GM18508 (cell line): ENCODE data around the gene FAM237B.
A peak's percentile ranks its signal among the peaks of the same experiment; 100 is the strongest.
"Not testable (repeated sequence)": the region's sequence is repeated elsewhere in the genome, so short reads cannot be mapped to it uniquely, and the experiment has no call there.

Experiments used
- ATAC-seq: cut with Tn5 transposase; IDR thresholded peaks from one replicate; pipeline ENCODE4 v1.9.1; 2021; ENCODE audit warnings: moderate number of reproducible peaks; ENCODE audit not compliant: insufficient read depth, unreplicated experiment

The FAM237B gene

DNA sequence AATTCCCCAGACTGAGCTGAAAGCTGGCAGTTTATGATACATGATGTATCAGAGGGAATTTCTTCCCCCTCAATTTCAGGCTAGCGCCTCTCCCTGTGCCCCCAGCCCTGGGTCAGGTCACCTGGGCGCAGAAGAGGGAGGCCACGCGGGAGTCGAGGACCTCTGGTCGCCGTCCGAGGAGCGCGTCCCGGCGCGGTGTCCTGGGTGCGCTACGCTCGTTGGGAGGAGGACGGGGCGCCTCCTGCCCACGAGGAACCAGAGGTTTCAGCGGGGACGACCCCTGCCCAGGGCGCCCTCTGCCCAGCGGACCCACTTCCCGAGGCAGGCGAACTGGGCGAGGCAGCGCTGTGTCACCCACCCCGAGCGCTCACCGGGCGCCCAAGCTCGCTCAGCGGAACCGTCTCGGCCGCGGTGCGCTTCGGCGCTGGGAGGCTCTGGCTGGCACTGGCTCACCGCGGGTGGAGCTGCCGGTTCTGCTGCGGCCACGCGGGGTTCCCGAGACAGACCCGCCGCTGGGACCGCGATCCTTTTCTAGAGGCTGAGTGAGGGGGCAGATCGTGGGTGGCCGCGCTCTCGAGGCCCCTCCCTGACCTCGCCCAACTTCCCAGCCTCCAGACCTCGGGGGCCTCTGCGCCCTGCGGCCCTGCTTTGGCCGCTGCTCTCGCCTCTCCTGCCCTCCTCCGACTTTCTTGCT lies at the start of gene FAM237B:
Gene FAM237B, minus strand, starts transcription at position 504 of the 694 bp plus-strand sequence. CDS start 1,556 bp downstream, outside the sequence.
- ATAC-seq = no peak

DNA sequence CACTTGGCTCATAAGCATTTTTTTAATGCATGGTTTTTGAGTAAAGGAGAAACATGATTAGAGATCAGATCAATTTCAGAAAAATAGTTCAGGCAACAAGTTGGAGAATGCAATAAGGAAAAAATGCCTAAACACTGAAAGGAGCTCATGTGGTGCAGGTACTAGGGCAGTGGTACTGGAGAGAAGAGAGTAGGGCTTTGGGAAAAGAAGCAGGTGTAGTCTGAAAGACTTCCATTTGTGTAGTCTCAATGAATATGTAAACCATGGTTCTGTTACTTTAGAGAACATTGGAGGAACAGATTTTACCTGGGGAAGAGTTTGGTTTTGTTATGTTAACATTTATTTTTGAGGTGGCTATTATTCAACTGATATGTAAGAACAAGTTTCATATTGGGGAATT lies 30.9 kb upstream of the FAM237B start:
- ATAC-seq = no peak

DNA sequence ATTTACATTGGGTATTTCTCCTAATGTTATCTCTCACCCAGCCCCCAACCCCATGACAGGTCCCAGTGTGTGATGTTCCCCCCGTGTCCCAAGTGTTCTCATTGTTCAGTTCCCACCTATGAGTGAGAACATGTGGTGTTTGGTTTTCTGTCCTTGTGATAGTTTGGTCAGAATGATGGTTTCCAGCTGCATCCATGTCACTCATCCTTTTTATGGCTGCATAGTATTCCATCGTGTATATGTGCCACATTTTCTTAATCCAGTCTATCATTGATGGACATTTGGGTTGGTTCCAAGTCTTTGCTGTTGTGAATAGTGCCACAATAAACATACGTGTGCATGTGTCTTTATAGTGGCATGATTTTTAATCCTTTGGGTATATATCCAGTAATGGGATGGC lies 28.9 kb upstream of the FAM237B start:
- not testable (repeated sequence) for ATAC-seq

DNA sequence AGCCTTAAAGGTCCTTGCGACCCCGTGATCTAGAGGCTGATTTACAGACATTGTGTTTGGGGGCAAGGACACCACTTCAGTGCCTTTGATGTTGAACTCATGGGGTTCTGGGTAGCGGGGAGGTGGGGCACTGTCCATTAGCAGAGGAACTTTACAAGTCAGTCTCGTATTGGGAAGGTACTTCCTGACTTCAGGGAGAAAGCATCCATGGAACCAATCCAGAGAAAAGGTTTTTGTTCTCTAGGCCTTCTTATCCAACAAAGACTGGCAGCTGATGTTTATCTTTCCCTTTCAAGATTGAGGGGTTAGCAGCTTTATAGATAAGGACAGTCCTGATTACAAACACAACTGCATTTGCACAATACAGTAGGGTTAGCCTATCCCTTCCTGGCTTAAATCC lies 28.2 kb upstream of the FAM237B start:
- no peak for ATAC-seq

DNA sequence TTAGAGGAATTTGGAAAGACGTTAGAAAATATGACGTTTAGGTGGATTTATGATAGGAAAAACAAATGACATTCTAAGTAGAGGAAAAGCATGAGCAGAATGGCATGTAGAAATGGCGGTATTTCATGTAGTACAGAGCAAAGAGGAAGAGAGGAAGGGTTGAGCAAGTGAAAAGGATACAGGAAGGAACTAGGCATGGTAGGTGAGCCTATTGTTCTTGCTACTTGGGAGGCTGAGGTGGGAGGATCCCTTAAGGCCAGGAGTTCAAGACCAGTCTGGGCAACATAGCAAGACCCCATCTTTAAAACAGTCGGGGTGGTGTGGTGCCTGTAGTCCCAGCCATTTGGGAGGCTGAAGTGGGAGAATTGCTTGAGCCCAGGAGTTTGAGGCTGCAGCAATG lies 26.7 kb upstream of the FAM237B start:
- ATAC-seq = no peak

DNA sequence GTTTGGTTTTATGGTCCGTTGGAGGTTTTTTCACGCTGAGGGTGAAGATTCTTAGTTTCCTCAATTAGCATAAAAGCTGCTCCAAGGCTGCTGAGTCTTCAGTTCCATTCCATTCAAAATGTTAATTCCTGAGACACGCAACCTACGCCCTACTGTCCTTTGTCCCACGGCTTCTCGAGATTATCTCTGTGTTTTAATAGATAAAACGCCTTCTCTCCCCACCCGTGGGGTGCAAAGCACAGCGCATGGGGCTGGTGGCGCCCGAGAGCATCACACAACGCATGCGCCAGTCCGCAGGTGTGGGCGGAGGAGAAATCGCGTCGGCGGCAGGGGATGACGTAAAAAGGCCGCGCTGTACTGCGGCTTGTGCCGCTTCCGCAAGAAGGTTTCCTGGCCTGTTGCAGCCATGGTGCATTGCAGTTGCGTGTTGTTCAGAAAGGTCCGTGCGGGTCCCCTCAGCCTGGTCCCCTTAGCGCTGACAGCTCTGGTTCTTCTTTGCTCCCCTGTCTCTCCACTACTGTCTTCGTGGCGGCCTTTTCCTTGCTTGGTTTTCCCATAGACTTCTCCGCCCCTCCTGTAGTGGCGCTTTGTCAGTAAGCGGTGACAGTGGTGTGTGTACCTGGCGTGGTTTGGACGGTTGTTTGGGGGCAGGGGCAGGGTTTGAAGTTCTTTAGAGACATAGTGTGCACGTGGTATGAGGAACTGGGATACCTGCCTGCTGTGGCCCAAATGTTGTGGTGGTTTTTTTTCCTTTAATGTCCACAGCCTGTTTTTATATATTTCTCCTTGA lies 25.4 kb upstream of the FAM237B start, which contains the start of gene GTPBP10:
Gene GTPBP10, plus strand, starts transcription at position 381 of the 790 bp plus-strand sequence. Its CDS starts 26 bp downstream, at position 407.
- ATAC-seq = peak; percentile 89

DNA sequence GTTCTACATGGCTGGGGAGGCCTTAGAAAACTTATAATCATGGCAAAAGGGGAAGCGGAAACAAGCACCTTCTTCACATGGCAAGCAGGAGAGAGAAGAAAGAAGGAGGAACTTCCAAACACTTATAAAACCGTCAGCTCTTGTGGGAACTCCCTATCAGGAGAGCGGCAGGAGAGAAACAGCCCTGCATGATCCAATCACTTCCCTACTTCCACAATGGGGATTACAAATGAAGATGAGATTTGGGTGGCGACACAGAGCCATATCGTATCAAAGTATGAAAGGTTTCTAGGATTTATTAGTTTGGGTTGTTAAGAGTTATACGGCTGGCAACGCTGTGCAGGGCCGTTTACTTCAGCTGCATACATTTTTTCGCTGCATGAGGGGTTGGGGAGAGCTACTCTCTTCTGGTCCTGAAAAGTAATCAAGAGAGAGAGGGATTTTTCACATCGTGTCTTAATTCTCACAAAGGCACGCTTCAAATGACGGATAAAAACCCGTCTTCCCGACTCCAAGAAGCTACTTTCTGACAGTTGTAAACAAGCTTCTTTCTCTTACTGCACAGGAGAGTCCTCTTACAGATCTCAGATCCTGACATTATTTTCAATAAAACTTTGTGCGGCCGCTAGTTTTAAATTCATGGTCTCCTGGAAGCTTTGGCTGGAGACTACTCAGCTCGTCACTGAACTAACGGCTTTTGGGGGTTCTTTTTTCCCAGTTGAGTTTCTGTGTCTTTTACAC lies 24.7 kb upstream of the FAM237B start:
- ATAC-seq = peak; percentile 1

DNA sequence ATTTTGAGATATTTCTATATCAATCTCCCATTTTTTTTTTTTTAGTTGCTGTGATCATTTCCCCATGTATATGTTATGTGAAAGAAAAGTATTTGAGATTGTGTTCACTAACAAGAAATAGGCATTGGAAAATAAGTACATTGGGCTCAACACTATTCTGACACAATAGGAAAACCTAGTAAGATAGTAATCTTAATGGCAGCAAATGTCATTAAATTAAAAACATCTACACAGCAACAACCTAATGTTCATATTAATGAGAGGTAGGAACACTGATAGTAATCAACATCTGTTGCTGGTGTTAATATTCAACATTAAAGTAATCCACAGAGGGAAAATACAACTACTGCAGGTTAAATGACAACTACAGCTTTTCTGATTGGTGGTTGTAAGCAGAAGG lies 23.9 kb upstream of the FAM237B start:
- no peak for ATAC-seq

DNA sequence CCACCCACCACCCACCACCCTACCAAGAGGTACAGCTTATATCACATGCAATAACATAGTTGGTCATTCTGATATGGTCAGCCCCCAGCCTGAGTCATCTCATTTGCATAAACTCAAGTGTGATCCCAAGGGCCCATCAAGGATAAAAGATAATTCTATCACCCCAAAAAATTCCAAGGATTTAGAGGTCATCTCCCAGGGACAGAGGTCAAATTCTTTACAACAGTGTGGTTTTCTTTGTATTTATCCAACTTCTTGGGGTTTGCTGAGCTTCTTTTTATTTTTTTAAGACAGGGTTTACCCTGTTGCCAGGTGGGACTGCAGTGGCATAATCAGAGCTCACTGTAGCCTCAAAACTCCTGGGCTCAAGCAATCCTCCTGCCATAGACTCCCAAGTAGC lies 16.0 kb upstream of the FAM237B start:
- no peak for ATAC-seq

DNA sequence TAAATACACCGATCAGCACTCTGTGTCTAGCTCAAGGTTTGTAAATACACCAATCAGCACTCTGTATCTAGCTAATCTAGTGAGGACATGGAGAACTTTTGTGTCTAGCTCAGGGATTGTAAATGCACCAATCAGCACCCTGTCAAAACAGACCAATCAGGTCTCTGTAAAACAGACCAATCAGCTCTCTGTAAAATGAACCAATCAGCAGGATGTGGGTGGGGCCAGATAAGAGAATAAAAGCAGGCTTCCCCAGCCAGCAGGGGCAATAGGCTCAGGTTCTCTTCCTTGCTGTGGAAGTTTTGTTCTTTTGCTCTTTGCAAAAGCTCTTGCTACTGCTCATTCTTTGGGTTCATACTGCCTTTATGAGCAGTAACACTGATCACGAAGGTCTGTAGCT lies 13.8 kb upstream of the FAM237B start:
- ATAC-seq = not testable (repeated sequence)

DNA sequence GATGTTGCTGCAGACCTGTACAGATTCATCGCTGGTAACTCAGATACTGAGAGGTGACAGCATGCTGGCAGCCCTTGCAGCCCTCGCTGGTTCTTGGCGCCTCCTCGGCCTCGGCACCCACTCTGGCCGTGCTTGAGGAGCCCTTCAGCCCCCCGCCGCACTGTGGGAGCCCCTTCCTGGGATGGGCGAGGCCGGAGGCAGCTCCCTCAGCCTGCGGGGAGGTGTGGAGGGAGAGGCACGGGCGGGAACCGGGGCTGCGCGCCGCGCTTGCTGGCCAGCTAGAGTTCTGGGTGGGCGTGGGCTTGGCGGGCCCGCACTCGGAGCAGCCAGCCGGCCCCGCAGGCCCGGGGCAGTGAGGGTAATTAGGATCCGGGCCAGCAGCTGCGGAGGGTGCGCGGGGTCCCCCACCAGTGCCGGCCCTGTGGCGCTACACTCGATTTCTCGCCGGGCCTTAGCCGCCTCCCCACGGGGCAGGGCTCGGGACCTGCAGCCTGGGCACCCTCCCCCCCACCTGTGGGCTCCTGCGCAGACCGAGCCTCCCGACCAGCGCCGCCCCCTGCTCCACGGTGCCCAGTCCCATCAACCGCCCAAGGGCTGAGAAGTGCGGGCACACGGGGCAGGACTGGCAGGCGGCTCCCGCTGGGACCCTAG lies 13.2 kb upstream of the FAM237B start:
- ATAC-seq = no peak

DNA sequence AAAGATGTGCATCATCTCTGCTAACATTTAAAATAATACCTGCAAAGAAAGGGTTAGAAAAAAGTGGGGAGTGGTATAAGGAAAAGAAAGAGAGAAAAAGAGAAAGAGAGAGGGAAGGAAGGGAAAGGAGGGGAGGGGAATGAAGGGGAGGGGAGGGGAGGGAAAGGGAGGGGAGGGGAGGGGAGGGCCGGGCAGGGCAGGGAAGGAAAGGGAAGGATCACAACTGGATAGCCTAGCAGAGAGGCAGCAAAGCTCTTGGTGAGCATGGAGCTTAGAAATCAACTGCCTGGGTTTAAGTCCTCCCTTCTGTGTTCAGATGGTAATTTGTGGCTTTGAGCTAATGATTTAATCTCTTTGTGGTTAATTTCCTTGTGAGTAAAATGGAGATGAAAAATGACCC lies 5.4 kb upstream of the FAM237B start:
- no peak for ATAC-seq

DNA sequence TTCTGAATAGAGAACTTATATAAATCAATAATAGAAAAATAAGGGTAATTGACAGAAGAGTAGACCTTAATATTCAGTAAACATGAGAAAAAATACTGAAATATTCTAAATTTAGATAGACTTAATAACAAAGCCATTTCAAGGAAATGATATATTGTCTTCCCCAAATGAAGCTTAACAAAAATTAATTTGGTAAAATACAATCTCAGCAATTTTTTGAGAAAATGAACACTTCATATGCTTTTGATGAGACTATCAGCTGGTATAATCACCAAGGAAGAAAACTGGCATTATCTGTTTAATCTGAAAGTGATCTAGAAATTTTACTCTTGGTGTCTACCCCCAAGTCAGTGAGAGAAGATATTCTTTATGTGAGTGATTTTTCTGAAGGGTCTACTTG lies 1.7 kb upstream of the FAM237B start:
- ATAC-seq = no peak

DNA sequence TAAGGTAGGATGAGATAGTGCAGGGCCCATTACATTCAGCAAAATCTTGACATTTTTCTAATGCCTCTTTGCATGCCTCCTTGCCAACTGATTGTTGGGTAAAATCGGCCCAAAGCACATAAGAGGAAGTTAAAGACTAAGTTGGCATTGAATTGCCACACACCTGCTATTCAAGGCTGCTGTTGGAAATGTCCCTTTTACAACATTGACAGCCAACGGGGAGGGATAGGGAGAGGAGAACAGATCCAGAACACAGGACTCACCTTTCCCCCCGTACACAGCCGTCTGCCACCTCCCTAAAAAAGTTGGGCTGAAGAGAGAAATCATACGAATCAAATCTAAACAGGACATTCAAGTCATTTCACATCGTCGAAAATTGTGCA lies 695 bp downstream of the FAM237B start:
- ATAC-seq = no peak

DNA sequence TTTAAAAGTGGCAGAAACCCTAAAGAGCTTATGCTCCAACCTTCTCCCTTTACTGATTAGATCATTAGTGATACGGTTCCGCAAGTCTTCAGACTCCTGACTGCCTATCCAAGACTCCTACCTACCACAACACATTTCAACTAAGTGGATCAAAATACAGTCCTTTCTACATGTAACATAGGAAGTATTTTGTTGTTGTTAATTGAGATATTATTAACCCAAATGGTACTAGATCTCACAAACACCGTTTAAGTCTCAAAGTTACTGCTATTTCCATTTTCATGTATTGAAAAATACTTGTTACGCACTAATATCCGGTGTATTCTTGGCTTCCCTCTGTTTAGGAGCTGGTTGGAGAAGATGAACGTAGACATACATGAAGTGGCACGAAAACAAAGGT lies 1.1 kb downstream of the FAM237B start:
- ATAC-seq = no peak

DNA sequence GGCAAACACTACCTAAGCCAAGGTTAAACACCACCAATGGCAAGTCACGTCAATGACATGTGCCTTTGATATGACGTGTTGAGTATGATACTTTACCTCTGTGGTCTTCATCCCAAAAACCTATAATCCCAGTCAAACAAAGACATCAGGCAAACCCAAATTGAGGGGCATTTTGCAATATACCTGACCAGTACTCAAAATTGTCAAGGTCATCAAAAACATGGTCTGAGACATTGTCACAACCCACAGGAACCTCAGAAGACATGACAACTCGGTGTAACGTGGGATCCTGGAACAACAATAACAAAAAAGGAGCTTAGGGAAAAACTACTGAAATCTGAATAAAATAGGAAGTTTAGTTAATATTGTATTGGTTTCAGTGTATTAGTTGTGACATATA lies 7.2 kb downstream of the FAM237B start:
- ATAC-seq = no peak

DNA sequence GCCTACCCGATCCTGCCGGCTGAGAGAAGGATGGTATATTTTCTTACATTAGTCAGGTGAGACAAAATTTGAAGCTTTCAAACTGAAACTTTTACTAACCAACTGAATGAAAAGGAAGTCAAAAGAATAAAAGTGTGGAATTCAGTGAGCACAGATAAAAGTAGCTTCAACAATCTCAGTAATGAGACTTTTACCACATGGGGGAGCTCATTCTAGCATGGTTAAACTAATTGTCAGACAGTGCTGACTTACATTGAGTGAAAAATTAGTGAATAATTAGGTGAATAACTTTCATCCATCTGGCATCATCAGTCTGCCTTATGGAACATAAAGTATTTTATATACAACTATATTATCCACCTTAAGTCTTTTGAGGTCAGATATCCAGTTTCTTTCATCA lies 8.4 kb downstream of the FAM237B start:
- ATAC-seq = no peak

DNA sequence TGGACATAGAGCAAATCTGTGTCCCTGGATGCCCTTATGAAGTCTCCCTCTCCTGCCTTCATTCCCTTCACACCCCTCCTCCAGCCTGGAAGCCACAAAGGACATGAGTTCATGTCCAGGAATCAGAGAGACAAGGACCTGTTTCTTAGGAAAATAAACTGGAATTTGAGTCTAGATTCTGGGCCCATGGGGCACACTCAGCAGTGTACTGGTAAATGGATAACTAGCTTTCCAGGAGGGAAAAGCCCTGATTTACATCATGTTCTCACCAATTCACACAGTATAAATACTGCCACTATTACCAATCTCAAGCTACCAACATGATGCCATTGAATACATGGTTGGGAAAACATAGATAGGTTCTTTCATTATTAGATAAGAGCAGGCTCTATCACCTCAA lies 9.9 kb downstream of the FAM237B start:
- ATAC-seq = no peak

DNA sequence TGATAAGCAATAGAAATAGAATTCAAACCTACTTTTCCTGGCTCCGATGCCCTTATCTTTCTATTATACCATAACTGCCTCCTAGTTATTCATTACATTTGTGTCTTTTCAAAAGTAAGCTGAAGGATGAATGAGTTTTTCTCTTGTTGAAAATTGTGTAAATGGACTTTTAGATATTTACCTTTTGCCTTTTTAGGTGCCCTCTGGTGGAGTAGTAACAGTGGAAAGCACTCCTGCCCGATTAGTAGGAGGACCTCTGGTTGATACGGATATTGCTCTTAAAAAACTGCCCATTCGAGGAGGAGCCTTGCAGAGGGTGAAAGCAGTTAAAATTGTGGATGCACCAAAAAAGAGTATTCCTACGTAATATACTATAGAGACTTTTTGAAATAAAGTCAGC lies 11.2 kb downstream of the FAM237B start:
- ATAC-seq = no peak

DNA sequence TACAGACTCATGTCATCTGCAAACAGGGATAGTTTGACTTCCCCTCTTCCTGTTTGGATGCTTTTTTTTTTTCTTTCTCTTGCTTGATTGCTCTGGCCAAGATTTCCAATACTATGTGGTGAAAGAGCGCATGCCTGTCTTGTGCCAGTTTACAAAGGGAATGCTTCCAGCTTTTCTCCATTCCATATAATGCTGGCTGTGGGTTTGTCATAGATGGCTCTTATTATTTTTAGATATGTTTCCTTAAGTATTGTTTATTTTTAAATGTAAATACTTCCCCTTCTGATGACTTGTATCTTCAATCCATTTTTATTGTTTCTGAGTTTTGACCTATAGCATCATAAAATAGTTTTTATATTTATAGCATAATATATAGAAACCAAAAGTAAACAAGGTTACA lies 17.9 kb downstream of the FAM237B start:
- ATAC-seq = no peak
